Loucy (cell line): Measurements from ENCODE around the gene CDK7.

Source experiments
- H2AFZ ChIP-seq: fragments of 200-600 bp; sonication (generic); 2 replicates; pipeline ENCODE4 v1.6.0; 2016; ENCODE audit warnings: antibody characterized with exemption, mild to moderate bottlenecking, low read length, moderate library complexity
- H3F3A ChIP-seq: fragments of 200-600 bp; 2 replicates; pipeline ENCODE4 v1.6.0; 2016; ENCODE audit warnings: antibody characterized with exemption, low read depth, mild to moderate bottlenecking
- H3K27me3 ChIP-seq: fragments of 200-600 bp; sonication (generic); 2 replicates; pipeline ENCODE4 v1.6.1; 2014; ENCODE audit warnings: low read length, mild to moderate bottlenecking; ENCODE audit not compliant: insufficient read depth, poor library complexity, severe bottlenecking
- H3K36me3 ChIP-seq: fragments of 200-600 bp; sonication (generic); 2 replicates; pipeline ENCODE4 v1.6.1; 2016; ENCODE audit warnings: low read length; ENCODE audit not compliant: insufficient read depth
- H3K4me1 ChIP-seq: fragments of 200-600 bp; sonication (generic); 2 replicates; pipeline ENCODE4 v1.5.1; 2014; ENCODE audit warnings: low read length, mild to moderate bottlenecking; ENCODE audit not compliant: insufficient read depth, poor library complexity, severe bottlenecking
- H3K4me2 ChIP-seq: fragments of 200-600 bp; sonication (generic); 2 replicates; pipeline ENCODE4 v1.6.0; 2014; ENCODE audit warnings: antibody characterized with exemption, low read length, low read depth, mild to moderate bottlenecking; ENCODE audit not compliant: poor library complexity, severe bottlenecking
- H3K4me3 ChIP-seq: fragments of 200-600 bp; sonication (generic); 2 replicates; pipeline ENCODE4 v1.5.1; 2014; ENCODE audit warnings: low read length, mild to moderate bottlenecking, mixed read lengths; ENCODE audit not compliant: poor library complexity, severe bottlenecking
- H3K79me2 ChIP-seq: fragments of 200-600 bp; sonication (generic); 2 replicates; pipeline ENCODE4 v1.6.1; 2014; ENCODE audit warnings: low read length; ENCODE audit not compliant: insufficient read depth
- H3K9ac ChIP-seq: fragments of 200-600 bp; sonication (generic); 2 replicates; pipeline ENCODE4 v1.6.0; 2014; ENCODE audit warnings: mild to moderate bottlenecking, low read depth, low read length, moderate library complexity; ENCODE audit not compliant: poor library complexity, severe bottlenecking
- H3K9me2 ChIP-seq: fragments of 200-600 bp; sonication (generic); replicated peaks from 2 replicates; pipeline ENCODE4 v1.6.1; 2016; ENCODE audit warnings: low read depth, low read length, mixed read lengths
- H3K9me3 ChIP-seq: fragments of 200-600 bp; sonication (generic); 2 replicates; pipeline ENCODE4 v1.6.1; 2014; ENCODE audit warnings: mild to moderate bottlenecking, antibody characterized with exemption, low read length, low read depth; ENCODE audit not compliant: insufficient read depth
- H4K20me1 ChIP-seq: fragments of 200-600 bp; sonication (generic); 2 replicates; pipeline ENCODE4 v1.6.0; 2014; ENCODE audit warnings: antibody characterized with exemption, low read length, mild to moderate bottlenecking; ENCODE audit not compliant: insufficient read depth, poor library complexity, severe bottlenecking
- EZH2phosphoT487 ChIP-seq: fragments of 200-600 bp; IDR thresholded peaks from 2 replicates; pipeline ENCODE4 v1.6.1; 2018; ENCODE audit warnings: antibody characterized with exemption, mild to moderate bottlenecking, moderate library complexity, borderline replicate concordance
- TF ChIP-seq, protein P1 (sequence below): fragments of 200-600 bp; sonication (generic); conservative IDR thresholded peaks from 2 replicates; pipeline ENCODE4 v1.5.1; 2014; ENCODE audit warnings: mild to moderate bottlenecking, antibody characterized with exemption, low read length

The CDK7 gene

DNA sequence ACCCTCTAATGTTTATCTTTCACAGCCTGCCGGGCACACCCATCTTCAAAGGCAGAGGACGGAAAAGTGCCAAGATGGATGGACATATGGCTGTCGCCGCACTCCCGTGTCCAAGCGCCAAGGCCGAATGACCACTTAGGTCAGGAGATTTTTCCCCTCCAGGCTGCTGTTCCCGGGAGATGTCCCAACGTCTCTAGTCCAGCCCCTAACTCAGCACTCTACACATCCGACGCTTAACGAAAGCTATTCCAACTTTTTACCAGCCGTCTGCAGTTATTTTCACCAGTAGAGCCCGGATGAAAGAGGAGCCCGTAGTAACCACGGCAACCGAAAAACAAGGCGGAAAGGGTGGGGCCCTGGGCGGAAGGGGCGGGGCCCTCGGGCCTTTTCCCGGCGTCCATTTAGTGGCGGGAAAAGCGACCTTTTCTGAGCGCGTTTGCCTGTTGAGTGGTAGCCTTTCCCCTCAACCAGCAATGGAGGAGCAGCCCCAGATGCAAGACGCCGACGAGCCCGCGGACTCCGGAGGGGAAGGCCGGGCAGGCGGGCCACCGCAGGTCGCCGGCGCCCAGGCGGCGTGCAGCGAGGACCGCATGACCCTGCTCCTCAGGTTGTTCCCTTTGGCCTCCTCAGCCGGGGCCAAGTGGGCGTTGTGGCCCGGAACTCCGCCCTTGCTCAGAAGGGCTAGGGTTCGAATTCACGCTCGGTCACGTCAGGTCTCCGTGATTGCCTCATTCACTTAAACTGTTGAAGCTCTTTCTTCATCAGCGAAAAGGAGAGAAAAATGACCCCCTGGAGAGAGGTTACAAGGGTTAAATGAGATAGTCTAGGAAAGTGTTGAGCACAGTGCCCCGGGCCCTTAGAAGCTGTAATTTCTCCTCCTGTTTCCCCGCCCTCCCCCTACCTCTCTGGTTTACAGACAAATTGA is 45.3 kb upstream of the CDK7 start, which contains the start of gene CENPH:
Gene CENPH (plus strand): TSS at position 422 of the 925 bp plus-strand sequence. CDS start 52 bp downstream, at position 474.
- Histone ChIP-seq H3K9me2 (no peaks in the 10 kb centered on the region), H3K79me2 (peaks cover 9% of the 10 kb centered on the region; the same call in 1 of the 2 replicates), H3K4me3 (peak within 1 kb of the TSS; percentile 82), H3K27me3 (no peaks in the 10 kb centered on the region), H3K9ac (peak within 1 kb of the TSS; percentile 82), H3K36me3 (no peaks in the 10 kb centered on the region), H3K4me2 (peak within 1 kb of the TSS; percentile 85), H4K20me1 (no peaks in the 10 kb centered on the region), H3F3A (no peaks in the 10 kb centered on the region), H2AFZ (peak within 1 kb of the TSS; percentile 89), H3K4me1 (peaks cover 12% of the 10 kb centered on the region), H3K9me3 (no peaks in the 10 kb centered on the region)
- no peak for TF ChIP-seq EZH2phosphoT487
- TF ChIP-seq, protein P1, sequence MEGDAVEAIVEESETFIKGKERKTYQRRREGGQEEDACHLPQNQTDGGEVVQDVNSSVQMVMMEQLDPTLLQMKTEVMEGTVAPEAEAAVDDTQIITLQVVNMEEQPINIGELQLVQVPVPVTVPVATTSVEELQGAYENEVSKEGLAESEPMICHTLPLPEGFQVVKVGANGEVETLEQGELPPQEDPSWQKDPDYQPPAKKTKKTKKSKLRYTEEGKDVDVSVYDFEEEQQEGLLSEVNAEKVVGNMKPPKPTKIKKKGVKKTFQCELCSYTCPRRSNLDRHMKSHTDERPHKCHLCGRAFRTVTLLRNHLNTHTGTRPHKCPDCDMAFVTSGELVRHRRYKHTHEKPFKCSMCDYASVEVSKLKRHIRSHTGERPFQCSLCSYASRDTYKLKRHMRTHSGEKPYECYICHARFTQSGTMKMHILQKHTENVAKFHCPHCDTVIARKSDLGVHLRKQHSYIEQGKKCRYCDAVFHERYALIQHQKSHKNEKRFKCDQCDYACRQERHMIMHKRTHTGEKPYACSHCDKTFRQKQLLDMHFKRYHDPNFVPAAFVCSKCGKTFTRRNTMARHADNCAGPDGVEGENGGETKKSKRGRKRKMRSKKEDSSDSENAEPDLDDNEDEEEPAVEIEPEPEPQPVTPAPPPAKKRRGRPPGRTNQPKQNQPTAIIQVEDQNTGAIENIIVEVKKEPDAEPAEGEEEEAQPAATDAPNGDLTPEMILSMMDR, result no peak

DNA sequence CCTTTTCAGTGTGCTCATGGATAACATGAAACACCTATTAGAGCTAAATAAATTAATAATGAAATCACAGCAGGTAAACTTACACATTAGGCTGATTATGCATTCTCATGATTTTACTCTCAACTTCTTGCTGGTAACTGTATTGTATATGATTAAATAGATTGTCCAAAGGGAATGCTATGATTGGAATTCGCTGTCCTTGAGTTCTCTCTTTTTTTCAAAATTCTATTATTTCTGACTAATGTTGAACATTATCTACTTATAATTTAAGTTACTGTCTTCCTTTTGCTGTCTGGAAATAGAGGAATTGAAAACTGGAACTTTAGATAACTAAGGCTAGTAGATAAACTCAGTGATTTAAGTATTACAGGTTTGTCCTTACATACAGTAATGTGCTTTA is 32.2 kb upstream of the CDK7 start:
- Histone ChIP-seq H3K4me2 (no peak overlapping the region), H2AFZ (no peak overlapping the region), H3F3A (no peaks in the 10 kb centered on the region), H3K4me3 (no peak overlapping the region), H3K9me2 (no peaks in the 10 kb centered on the region), H3K4me1 (no peaks in the 10 kb centered on the region), H3K9ac (no peak overlapping the region), H3K9me3 (no peaks in the 10 kb centered on the region), H4K20me1 (no peaks in the 10 kb centered on the region), H3K79me2 (no peaks in the 10 kb centered on the region), H3K36me3 (peaks cover 11% of the 10 kb centered on the region; the same call in 1 of the 2 replicates), H3K27me3 (no peaks in the 10 kb centered on the region)
- no peak for TF ChIP-seq EZH2phosphoT487
- TF ChIP-seq, protein P1, result no peak

DNA sequence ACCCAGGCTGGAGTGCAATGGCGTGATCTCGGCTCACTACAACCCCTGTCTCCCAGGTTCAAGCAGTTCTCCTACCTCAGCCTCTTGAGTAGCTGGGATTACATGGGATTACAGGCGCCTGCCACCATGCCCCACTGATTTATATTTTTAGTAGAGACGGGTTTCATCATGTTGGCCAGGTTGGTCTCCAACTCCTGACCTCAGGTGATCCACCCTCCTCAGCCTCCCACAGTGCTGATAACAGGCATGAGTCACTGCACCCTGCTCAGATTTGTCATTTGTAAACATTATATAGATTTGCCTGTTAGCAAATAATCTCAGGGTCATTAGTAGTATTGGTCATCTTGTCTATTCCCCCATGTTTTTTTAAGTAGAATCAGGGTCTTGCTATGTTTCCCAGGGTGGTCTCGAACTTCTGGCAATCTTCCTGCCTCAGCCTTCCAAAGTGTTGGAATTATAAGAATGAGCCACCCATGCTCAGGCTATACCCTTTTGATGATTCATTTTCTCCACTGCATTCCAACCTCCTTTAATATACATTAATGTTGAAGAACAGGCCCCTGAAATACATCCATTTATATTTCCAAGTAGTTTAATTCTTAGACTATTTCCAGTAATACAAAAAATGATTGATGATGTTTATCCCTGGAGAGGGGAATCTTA is 28.0 kb upstream of the CDK7 start:
- Histone ChIP-seq H4K20me1 (no peaks in the 10 kb centered on the region), H3K4me3 (no peak overlapping the region), H3K36me3 (0 out of 2 replicates have a peak, but pooled peaks cover 11% of the 10 kb centered on the region), H3K4me1 (no peaks in the 10 kb centered on the region), H3K27me3 (no peaks in the 10 kb centered on the region), H2AFZ (no peak overlapping the region), H3K79me2 (no peaks in the 10 kb centered on the region), H3K9me2 (no peaks in the 10 kb centered on the region), H3K9ac (no peak overlapping the region), H3K4me2 (no peak overlapping the region), H3F3A (no peaks in the 10 kb centered on the region), H3K9me3 (no peaks in the 10 kb centered on the region)
- TF ChIP-seq EZH2phosphoT487, result no peak
- TF ChIP-seq, protein P1, result no peak
